ENCODE results near the gene UBE2L3.
"Not testable (repeated sequence)": the region's sequence is repeated elsewhere in the genome, so short reads cannot be mapped to it uniquely, and the experiment has no call there.

UBE2L3 gene

GRCh38 chr22:21563912-21564311 is 3.6 kb upstream of the UBE2L3 start:
- no peak for TF ChIP-seq CTCF (IDR thresholded peaks at IDR 0.05; ENCODE audit: low read depth, low read length)
- no peak for DNase-seq (ENCODE audit: extremely low read depth, low read depth)

- DNase-seq (ENCODE audit: extremely low read depth, low read depth), result no peak
- no peak for TF ChIP-seq CTCF (IDR thresholded peaks at IDR 0.05; ENCODE audit: low read depth, low read length)
These were observed 3.1 kb upstream of the UBE2L3 start for GRCh38 chr22:21564411-21564810.

- DNase-seq (ENCODE audit: extremely low read depth, low read depth), result no peak
- TF ChIP-seq CTCF (IDR thresholded peaks at IDR 0.05; ENCODE audit: low read depth, low read length), result no peak
These were observed 997 bp downstream of the UBE2L3 start for GRCh38 chr22:21568347-21569075.

- DNase-seq (ENCODE audit: extremely low read depth, low read depth), result not testable (repeated sequence)
These were observed 1.5 kb downstream of the UBE2L3 start for GRCh38 chr22:21569076-21569427.

- no peak for TF ChIP-seq CTCF (IDR thresholded peaks at IDR 0.05; ENCODE audit: low read depth, low read length)
These were observed 2.1 kb downstream of the UBE2L3 start for GRCh38 chr22:21569459-21570170.

GRCh38 chr22:21570398-21570797 is 2.9 kb downstream of the UBE2L3 start:
- DNase-seq (ENCODE audit: extremely low read depth, low read depth), result no peak
- TF ChIP-seq CTCF (IDR thresholded peaks at IDR 0.05; ENCODE audit: low read depth, low read length), result no peak

More at GRCh38 chr22:21569459-21570170, 2.1 kb downstream of the UBE2L3 start:
- DNase-seq (ENCODE audit: extremely low read depth, low read depth), result no peak

GRCh38 chr22:21571679-21572078 is 4.2 kb downstream of the UBE2L3 start:
- no peak for DNase-seq (ENCODE audit: extremely low read depth, low read depth)
- no peak for TF ChIP-seq CTCF (IDR thresholded peaks at IDR 0.05; ENCODE audit: low read depth, low read length)

Measured in AG09319 (cell line).